Muscle layer of duodenum (tissue), 2 donors: ENCODE data around the gene SH2B3.
"Not testable (repeated sequence)": the region's sequence is repeated elsewhere in the genome, so short reads cannot be mapped to it uniquely, and the experiment has no call there.

ENCODE experiments used
- H3K27ac ChIP-seq: one replicate; pipeline ENCODE4 v1.7.0; 2013; ENCODE audit warnings: mild to moderate bottlenecking, low read length
- H3K27me3 ChIP-seq: one replicate; pipeline ENCODE4 v1.7.0; 2013; ENCODE audit warnings: low read depth, mild to moderate bottlenecking, control low read depth, low read length
- H3K36me3 ChIP-seq, 2 donors: one replicate each; pipeline ENCODE4 v1.7.0; 2013; ENCODE audit warnings: low read length in 2 of 2, control low read depth in 1 of 2, mild to moderate bottlenecking in 1 of 2; ENCODE audit not compliant: insufficient read depth in 2 of 2, control insufficient read depth in 1 of 2
- H3K4me1 ChIP-seq, 2 donors: one replicate each; pipeline ENCODE4 v1.7.0; 2013; ENCODE audit warnings: low read length in 2 of 2, mild to moderate bottlenecking in 2 of 2, control low read depth in 1 of 2, moderate library complexity in 1 of 2; ENCODE audit not compliant: insufficient read depth in 2 of 2, control insufficient read depth in 1 of 2
- H3K4me3 ChIP-seq, 2 donors: one replicate each; pipeline ENCODE4 v1.7.0; 2013; ENCODE audit warnings: low read length in 2 of 2, low read depth in 1 of 2, mild to moderate bottlenecking in 1 of 2
- H3K9me3 ChIP-seq, 2 donors: one replicate each; pipeline ENCODE4 v1.7.0; 2013; ENCODE audit warnings: low read length in 2 of 2, control low read depth in 1 of 2, mild to moderate bottlenecking in 1 of 2; ENCODE audit not compliant: control insufficient read depth in 1 of 2
- donor health status: healthy.

The SH2B3 gene

DNA sequence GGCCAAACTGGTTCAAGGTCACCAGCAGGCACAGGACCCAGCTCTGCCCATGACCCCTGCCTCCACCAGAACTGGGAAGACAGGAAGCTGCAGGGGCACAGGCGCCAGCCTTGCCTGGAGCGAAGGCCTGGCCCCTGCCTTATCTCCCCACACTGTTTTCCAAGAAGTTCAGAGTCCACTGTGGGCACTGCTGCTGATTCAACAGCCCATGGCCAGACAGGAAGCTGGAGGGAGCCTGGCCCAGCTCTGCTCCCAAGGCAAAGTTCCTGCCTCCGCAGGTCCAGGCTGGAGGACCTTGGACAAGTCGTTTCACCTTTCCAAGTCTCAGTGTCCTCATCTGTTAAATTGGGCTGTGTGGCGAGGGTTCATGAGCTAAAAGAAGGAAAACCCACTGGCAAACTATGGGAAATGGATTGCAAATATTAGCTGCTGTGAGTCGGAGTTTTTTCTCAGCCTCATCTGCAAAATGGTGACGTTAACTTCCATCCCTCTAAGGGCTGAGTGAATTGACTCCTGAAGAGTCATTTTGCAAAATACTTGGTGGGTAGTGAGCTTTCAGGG is 38.0 kb upstream of the SH2B3 start:
- peaks cover 0 to 20% of the 10 kb centered on the region in 2 donors for H3K36me3 ChIP-seq
- H3K4me1 ChIP-seq, result peaks cover 15 to 25% of the 10 kb centered on the region in 2 donors
- peak overlapping the region; percentile 81 to 96 for H3K4me3 ChIP-seq
- no peaks in the 10 kb centered on the region for H3K27me3 ChIP-seq
- no peak overlapping the region for H3K27ac ChIP-seq
- no peaks in the 10 kb centered on the region for H3K9me3 ChIP-seq

DNA sequence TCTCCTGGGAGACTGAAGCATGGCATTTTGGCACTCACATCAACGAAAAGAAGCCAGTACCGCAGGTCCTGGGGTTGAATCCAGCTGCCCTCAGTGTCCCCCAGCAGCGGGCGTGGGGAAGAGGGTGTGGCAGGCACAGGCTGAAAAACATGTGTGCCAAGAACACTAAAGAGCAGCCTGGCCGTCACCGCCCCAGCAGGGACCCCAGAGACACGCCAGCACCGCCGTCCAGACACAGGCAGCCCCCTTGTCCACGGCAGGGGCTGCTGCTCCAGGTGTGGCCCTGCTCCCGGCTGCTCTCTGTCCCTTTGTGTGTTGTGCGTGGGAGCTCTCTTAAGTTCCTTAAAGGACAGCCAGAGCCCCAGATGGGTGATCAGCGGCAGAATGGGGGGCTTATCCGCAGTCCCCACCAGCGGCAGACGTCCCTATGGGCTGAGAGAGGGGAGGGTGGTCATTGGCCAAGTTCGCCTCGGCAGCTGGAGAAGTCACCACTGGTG is 37.4 kb upstream of the SH2B3 start:
- Histone ChIP-seq H3K9me3 (no peaks in the 10 kb centered on the region), H3K4me3 (peak overlapping the region; percentile 81 to 96), H3K36me3 (peaks cover 0 to 14% of the 10 kb centered on the region in 2 donors), H3K27ac (no peak overlapping the region), H3K4me1 (peaks cover 15 to 25% of the 10 kb centered on the region in 2 donors), H3K27me3 (no peaks in the 10 kb centered on the region)

DNA sequence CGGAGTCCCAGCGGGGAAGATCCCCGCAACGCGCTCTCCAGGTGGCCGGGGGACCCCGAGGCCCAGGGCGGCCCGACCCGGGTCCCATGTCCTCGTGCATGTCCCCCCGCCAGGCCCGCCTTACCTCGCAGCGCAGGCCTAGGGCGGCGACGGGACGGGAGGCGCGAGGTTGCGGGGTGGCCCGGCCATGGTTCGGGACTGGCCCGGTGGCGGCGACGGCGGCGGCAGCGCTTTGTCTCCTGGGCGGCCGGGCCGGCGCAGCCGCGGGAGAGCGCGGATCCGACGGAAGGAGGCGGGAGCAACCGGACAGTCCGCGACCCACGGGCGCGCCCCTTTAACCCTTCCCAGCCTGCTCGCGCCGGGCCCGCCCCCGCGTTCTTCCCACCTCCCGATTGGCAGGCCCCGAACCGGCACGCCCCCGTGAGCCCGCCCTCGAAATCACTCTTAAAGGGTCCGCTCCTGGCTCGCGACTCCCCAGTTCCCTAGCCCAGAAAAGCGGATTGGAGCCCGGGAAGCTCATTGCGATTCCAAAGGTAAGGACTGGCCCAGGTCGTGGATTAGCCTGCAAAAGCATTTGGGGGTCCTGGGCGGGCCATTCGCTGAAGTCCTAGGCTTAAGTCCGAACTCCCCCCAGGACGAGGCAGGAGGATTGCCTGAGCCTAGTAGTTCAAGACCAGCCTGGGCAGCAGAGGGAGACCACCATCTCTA is 36.8 kb upstream of the SH2B3 start, which contains the start of gene PHETA1:
PHETA1 (minus strand) TSS at position 308 of the 708 bp plus-strand sequence. CDS start 5,668 bp downstream, outside the sequence.
- H3K27me3 ChIP-seq, result no peaks in the 10 kb centered on the region
- peaks cover 15 to 25% of the 10 kb centered on the region in 2 donors for H3K4me1 ChIP-seq
- no peak within 1 kb of the TSS for H3K27ac ChIP-seq
- H3K9me3 ChIP-seq, result no peaks in the 10 kb centered on the region
- H3K4me3 ChIP-seq, result peak within 1 kb of the TSS; percentile 81 to 96
- peaks cover 0 to 9% of the 10 kb centered on the region in 2 donors for H3K36me3 ChIP-seq

DNA sequence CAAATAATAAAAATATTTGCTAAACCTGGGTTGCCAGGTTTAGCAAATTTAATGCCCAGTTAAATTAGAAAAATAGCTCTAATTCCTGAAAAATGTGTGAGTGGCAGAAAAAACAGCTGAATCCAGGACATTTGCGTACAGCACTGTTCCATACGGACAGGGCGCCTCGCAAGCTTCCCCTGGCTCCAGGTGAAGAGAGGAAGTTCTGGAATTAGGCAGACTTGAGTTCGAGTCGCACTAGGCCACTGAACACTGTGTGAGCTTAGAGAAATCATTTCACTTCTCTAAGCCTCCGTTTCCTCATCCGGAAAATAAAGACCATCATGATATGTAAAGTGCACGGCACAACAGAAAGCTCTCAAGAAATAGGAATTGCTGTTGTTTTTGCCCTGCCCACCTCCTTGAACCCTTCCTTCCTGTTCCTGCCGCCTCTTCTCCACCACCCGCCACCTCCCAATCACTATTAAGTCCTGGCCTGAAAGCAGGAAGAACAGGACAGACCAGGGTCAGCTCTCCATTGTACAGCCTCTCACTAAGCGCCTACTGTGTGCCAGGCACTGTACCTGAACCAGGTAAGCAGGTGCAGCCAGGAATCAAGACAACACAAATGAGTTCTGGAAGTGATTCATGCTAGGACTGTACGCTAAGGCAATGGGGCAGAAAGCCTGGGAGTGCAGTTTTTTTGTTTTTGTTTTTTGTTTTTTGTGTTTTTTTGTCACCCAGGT is 36.1 kb upstream of the SH2B3 start:
- H3K27me3 ChIP-seq, result no peaks in the 10 kb centered on the region
- H3K4me3 ChIP-seq, result peak overlapping the region; percentile 73 to 96
- no peak overlapping the region for H3K27ac ChIP-seq
- peaks cover 0 to 9% of the 10 kb centered on the region in 2 donors for H3K36me3 ChIP-seq
- no peaks in the 10 kb centered on the region for H3K9me3 ChIP-seq
- peaks cover 15 to 25% of the 10 kb centered on the region in 2 donors for H3K4me1 ChIP-seq

DNA sequence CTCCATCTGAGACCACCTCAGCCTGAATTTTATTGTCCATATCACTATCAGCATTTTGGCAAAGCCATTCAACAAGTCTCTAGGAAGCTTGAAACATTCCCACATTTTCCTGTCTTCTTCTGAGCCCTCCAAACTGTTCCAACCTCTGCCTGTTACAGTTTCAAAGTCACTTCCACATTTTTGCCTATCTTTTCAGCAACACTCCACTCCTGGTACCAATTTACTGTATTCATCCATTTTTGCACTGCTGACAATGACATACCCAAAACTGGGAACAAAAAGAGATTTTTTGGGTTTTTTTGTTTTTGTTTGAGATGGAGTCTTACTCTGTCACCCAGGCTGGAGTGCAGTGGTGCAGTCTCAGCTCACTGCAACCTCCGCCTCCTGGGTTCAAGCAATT is 32.5 kb upstream of the SH2B3 start:
- H3K9me3 ChIP-seq, H3K36me3 ChIP-seq, H3K4me3 ChIP-seq, H3K27me3 ChIP-seq, H3K27ac ChIP-seq: not testable (repeated sequence)
- H3K4me1 ChIP-seq, result peaks cover 7 to 13% of the 10 kb centered on the region in 2 donors

DNA sequence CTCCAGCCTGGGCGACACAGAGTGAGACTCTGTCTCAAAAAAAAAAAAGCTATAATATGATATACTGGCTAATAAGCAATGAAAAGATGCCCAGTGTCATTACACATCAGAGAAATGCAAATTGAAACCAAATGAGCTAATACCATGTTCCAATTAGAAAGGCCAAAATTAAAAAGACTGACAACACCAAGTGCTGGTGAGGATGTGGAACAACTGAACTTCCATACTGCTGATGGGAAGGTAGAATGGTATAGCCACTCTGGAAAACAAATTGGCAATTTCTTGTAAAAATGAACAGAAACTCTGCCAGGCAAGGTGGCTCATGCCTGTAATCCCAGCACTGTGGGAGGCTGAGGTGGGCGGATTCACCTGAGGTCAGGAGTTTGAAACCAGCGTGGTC is 28.3 kb upstream of the SH2B3 start:
- no peaks in the 10 kb centered on the region for H3K4me1 ChIP-seq
- H3K27me3 ChIP-seq, result no peaks in the 10 kb centered on the region
- no peak overlapping the region for H3K4me3 ChIP-seq
- no peaks in the 10 kb centered on the region for H3K36me3 ChIP-seq
- H3K27ac ChIP-seq, result no peak overlapping the region
- H3K9me3 ChIP-seq, result no peaks in the 10 kb centered on the region

DNA sequence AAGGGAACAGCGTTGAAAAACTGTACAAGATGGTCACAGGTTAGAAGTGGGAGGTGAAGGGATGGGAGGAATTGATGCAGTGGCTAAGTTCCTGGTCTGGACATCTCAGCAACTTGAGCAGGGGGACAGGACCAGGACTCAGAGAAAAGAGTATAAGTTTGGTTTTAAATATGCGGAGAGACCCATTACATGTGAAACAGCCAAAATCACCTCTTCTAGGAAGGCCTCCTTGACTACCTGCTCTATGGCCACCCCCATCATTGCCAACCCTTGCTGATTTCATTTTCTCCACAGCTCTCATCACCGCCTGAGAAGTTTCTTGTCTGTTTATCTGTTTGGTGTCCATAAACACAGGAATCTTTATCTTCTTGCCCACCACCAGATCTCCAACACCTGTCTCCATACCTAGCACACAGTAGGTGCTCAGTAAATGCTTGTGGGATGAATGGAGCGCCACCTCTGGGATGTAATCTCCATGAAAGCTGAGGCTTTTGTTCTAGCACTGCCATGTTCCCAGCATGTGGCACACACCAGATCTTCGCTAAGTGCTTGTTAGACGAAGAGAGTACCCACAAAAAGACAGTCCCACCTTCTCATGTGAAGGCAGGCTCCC is 25.7 kb upstream of the SH2B3 start:
- no peak overlapping the region for H3K27ac ChIP-seq

DNA sequence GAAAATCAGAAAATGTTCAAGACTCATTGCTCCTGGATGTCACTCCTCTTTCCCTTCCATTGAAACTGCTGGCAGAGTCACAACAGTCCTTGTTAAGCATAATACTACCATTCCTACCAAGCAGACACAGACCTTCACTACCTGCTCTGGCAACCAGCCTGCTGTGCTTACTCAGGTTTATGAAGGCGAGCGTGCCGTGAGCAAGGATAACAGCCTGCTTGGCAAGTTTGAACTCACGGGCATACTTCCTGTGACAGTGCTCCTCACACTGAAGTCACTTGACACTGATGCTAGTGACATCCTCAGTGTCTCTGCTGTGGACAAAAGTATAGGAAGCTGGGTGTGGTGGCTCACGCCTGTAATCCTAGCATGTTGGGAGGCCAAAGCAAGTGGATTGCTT is 21.1 kb upstream of the SH2B3 start:
- Histone ChIP-seq H3K27me3 (no peaks in the 10 kb centered on the region), H3K4me1 (no peaks in the 10 kb centered on the region), H3K36me3 (no peaks in the 10 kb centered on the region)

More for the DNA sequence above, 25.7 kb upstream of the SH2B3 start:
- no peaks in the 10 kb centered on the region for H3K36me3 ChIP-seq
- no peaks in the 10 kb centered on the region for H3K9me3 ChIP-seq
- H3K27me3 ChIP-seq, result no peaks in the 10 kb centered on the region
- no peak overlapping the region for H3K4me3 ChIP-seq
- no peaks in the 10 kb centered on the region for H3K4me1 ChIP-seq

DNA sequence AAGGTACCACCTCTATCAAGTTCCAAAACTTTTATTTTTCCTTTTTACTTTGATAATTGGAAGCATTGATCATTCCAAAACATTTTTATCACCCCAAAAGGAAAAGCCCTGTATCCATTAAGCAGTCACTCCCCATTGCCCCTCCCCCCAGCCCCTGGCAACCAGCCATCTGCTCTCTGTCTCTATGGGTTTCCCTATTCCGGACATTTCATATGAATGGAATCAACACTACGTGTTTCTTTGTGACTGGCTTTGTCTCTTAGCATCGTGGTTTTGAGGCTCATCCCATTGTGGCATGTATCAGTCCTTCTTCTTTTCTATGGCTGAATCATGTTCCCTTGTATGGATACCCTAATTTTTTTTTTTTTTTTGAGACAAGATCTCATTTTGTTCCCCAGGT is 18.8 kb upstream of the SH2B3 start:
- Histone ChIP-seq H3K4me1 (no peaks in the 10 kb centered on the region), H3K9me3 (no peaks in the 10 kb centered on the region), H3K4me3 (no peak overlapping the region), H3K27me3 (no peaks in the 10 kb centered on the region), H3K36me3 (no peaks in the 10 kb centered on the region), H3K27ac (no peak overlapping the region)

More for the DNA sequence above, 21.1 kb upstream of the SH2B3 start:
- H3K4me3 ChIP-seq, result no peak overlapping the region
- H3K27ac ChIP-seq, result no peak overlapping the region
- H3K9me3 ChIP-seq, result no peaks in the 10 kb centered on the region

DNA sequence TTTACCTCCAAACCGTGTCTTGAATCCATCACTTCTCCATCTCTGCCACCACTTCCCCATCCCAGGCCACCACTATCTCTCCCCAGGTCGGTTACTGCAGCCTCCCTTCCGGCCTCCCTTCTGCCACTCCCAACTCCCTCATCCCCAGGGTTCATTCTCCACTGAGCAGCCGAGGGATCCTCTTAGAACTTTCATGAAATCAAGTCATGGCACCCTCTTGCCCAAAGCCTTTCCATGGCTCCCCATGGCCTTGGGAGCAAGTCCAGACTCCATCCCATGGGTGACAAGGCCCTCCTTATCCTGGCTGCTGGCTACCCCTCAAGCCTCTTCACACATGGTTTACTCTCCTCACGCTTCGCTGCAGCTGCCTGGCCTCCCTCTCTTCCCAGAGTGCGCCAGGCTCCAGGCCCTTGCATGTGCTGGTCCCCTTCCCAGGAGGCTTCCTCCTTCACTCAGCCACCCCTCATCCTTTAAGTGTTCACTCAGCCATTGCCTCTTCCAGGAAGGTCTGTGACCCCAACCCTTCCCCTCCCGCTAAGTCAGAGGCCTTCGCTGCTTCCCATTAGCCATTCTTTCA is 17.9 kb upstream of the SH2B3 start:
- Histone ChIP-seq H3K27me3 (no peaks in the 10 kb centered on the region), H3K4me1 (no peaks in the 10 kb centered on the region), H3K9me3 (no peaks in the 10 kb centered on the region), H3K36me3 (no peaks in the 10 kb centered on the region), H3K27ac (no peak overlapping the region), H3K4me3 (no peak overlapping the region)

DNA sequence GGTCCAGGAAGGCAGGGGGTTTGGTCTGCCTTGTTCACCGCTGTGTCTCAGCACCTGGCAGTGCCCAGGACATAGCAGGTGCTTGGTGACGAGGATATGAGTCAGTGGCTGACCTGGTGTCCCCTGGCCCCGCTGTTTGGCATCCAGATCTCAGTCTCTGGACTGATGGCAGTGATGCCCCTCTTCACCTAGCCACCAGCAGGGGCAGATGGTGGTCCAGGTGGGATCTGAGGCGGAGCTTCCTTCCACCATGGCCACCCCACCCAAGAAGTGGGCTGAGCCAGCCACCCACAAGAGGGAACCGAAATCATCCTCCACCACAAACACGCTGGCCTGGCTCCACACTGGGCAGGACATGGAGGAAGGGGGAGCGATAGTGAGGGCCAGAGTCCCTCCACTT is 16.1 kb upstream of the SH2B3 start:
- Histone ChIP-seq H3K27me3 (no peaks in the 10 kb centered on the region), H3K9me3 (no peaks in the 10 kb centered on the region), H3K36me3 (no peaks in the 10 kb centered on the region), H3K4me1 (no peaks in the 10 kb centered on the region), H3K27ac (no peak overlapping the region), H3K4me3 (no peak overlapping the region)
